SHP77 (cell line): ENCODE data around the gene IPO9.

Experiments used
- DNase-seq, 2 experiments: peaks; one replicate each; lab custom pipeline; 2025; lab: John Stamatoyannopoulos, UW

IPO9 gene

GRCh38 chr1:201905234-201905890, 76.4 kb downstream of the IPO9 start:
- no peak for DNase-seq

DNA sequence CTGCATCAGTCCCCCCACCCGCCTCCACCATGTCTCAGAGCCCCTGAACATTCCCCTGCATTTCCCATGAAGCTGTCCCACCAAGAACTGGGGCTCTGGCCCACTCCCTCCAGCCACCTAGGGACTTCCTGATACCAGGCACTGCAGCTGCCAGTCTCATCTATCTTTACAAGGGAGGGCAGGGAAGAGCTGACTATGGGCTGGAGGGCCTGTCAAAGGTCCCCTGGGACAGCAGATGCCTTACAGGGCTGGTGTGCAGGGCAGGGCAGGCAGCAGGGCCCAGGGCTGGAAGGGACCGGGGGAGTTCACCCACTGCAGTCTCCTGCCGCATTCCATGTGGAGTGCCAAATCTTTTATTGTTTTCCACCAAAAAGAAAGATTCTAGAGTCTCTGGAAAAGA, 77.4 kb downstream of the IPO9 start:
- DNase-seq, result no peak

DNA sequence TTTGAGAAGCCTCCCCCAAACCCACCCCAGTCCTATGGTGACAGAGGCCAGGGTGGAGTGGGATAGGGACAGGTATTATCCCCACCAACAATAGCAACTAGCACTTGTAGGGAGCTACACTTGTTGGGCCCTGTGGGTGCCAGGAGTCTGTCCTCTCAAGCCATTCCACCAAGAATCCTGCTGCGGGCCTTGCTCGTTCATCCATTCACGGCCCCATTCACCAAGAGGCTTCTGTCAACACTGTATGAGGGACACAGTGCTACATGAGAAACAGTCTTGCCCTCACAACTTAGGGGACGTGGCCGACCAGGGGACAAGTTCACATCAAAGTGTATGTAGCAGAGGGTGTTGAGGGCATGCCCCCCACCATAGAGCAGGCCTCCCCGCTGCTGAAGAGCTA, 78.7 kb downstream of the IPO9 start:
- DNase-seq, result no peak

GRCh38 chr1:201911826-201912571, 83.0 kb downstream of the IPO9 start:
- DNase-seq, result no peak

DNA sequence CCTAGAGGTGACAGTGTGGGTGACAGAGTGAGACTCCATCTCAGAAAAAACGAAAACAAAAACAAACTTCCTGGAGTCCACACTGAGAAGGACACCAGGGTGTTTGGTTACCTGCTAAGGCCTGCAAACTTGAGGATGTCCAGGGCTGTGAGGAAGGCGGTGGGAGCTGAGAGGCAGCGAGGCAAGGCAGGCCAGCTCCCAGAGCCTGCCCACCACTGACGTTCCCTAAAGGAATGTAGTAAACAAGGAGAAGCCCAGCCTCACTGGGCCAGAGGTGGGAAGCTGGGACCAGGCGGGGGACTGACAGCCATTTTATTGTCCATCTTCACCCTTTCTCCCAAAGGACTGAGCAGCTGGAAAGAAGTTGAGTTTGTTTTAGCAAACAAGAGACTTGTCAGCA, 83.9 kb downstream of the IPO9 start:
- DNase-seq, result no peak

- no peak for DNase-seq
Observed at GRCh38 chr1:201914456-201915235, 85.7 kb downstream of the IPO9 start.

GRCh38 chr1:201916649-201917249, 87.8 kb downstream of the IPO9 start:
- peak in 1 of 2 experiments; percentile 61 for DNase-seq

- no peak for DNase-seq
Observed at GRCh38 chr1:201917362-201918033, 88.5 kb downstream of the IPO9 start.

DNA sequence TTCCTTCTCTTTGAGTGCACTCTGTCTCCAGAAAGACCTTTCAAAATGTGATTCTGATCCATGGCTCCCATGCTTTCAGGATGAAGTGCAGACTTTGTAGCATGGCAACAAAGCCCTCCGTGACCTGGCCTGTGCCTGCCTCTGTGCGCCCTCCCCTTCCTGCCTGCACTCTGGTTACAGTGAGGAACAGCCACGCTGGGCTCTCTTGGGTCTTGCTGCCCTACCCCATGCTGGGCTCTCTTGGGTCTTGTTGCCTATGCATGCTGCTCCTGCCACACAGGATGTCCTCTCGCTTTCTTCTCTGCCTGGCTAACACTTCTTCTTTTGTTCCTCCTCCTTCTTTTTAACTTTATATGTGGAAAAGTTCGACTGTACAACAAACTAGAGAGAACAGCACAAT, 89.4 kb downstream of the IPO9 start:
- DNase-seq, result no peak

DNA sequence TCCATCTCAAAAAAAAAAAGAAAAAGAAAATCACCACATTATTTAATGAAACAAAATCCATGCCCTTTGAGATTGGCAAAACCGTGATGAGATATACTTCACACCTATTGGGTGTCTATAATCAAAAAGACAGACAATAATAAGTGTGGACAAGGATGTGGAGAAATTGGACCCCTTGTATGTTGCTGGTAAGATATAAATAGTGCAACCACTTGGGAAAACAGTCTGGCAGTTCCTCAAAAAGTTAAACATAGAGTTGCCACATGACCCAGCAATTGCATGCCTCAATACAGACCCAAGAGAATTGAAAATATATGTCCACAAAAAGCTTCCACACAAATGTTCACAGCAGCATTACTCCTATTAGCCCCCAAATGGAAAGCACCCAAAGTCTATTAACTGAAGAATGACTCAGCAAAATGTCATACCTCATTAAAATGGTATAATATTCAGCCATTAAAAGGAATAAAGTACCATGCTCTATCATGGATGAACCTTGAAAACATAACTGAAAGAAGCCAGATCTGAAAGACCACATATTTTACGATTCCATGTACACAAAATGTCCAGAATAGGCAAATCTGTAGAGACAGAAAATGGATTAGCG, 93.1 kb downstream of the IPO9 start:
- no peak for DNase-seq

GRCh38 chr1:201925301-201925567, 96.3 kb downstream of the IPO9 start:
- DNase-seq, result no peak

GRCh38 chr1:201925981-201926645, 97.2 kb downstream of the IPO9 start:
- no peak for DNase-seq

GRCh38 chr1:201928266-201928665, 99.3 kb downstream of the IPO9 start:
- DNase-seq, result no peak

GRCh38 chr1:201930137-201930536, 101.2 kb downstream of the IPO9 start:
- DNase-seq, result no peak

DNA sequence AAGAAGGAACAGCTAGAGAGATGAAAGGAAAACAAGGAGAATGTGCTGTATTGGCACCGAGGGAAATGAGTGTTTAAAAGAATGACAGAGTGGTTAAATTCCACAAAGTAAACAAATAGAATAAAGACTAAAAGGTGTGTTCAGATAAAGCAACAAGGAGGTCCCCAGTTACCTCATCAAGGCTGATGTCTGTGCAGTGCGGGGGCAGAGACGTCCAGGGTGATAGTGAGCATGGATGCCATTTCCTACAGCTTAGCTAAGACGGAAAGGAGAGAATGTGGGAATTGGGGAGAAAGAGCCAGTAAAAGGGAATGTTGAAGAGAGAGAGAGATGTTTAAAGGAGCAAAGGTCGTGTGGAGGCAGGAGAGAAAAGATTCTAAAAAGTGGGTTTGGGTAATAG, 101.8 kb downstream of the IPO9 start:
- DNase-seq, result no peak
